WTC11 (cell line): Measurements from ENCODE around the gene SDHAF2. TPM values are rescaled to one million over a fixed set of nuclear protein-coding genes. Genes with fewer than 3 reads are reported as not detected.

ENCODE experiments used
- ATAC-seq: fragments of 200-7000 bp; cut with Tn5 transposase; 2 replicates; pipeline ENCODE4 v1.10.0; 2021; ENCODE audit warnings: mild to moderate bottlenecking, moderate library complexity
- CTCF ChIA-PET: fragments of 300-600 bp; sonication (Branson Sonifier 250); formaldehyde crosslinking; loops from one replicate; lab custom pipeline; 2021; ENCODE audit warnings: antibody characterized with exemption; lab: Charles Lee
- POLR2A ChIA-PET: fragments of 350-600 bp; sonication (Branson Sonifier 250); formaldehyde crosslinking; loops from one replicate; lab custom pipeline; 2021; ENCODE audit warnings: antibody characterized with exemption; lab: Charles Lee
- DNase-seq: peaks from one replicate; pipeline ENCODE4 v3.0.0; 2021; ENCODE audit warnings: low spot score
- H3K27ac Mint-ChIP-seq: 2 replicates; pipeline ENCODE4 v1.8.0; 2021; ENCODE audit warnings: mixed read lengths
- H3K27me3 Mint-ChIP-seq: 2 replicates; pipeline ENCODE4 v1.8.0; 2021; ENCODE audit warnings: low read depth, mild to moderate bottlenecking, moderate library complexity, mixed read lengths
- H3K36me3 Mint-ChIP-seq: 2 replicates; pipeline ENCODE4 v1.8.0; 2021; ENCODE audit warnings: mixed read lengths
- H3K4me1 Mint-ChIP-seq: 2 replicates; pipeline ENCODE4 v1.8.0; 2022; ENCODE audit warnings: mixed read lengths
- H3K4me3 Mint-ChIP-seq: 2 replicates; pipeline ENCODE4 v1.8.0; 2021; ENCODE audit warnings: mild to moderate bottlenecking, moderate library complexity, mixed read lengths
- H3K9me3 Mint-ChIP-seq: 2 replicates; pipeline ENCODE4 v1.8.0; 2021; ENCODE audit warnings: mixed read lengths
- ATF1 ChIP-seq: sonication (generic); formaldehyde crosslinking; IDR thresholded peaks from 2 replicates; pipeline ENCODE4 v1.8.1; 2023; ENCODE audit warnings: mild to moderate bottlenecking, moderate library complexity, missing genetic modification reagents
- ATF6 ChIP-seq: sonication (generic); formaldehyde crosslinking; IDR thresholded peaks from 2 replicates; pipeline ENCODE4 v1.8.1; 2023; ENCODE audit warnings: mild to moderate bottlenecking, missing genetic modification reagents
- ETV6 ChIP-seq: sonication (generic); formaldehyde crosslinking; IDR thresholded peaks from 2 replicates; pipeline ENCODE4 v1.8.1; 2022; ENCODE audit warnings: mild to moderate bottlenecking, missing genetic modification reagents
- FOXK1 ChIP-seq: sonication (generic); formaldehyde crosslinking; IDR thresholded peaks from 2 replicates; pipeline ENCODE4 v1.8.0; 2022; ENCODE audit warnings: mild to moderate bottlenecking, moderate library complexity, missing genetic modification reagents
- GABPB1 ChIP-seq: sonication (generic); formaldehyde crosslinking; IDR thresholded peaks from 2 replicates; pipeline ENCODE4 v1.8.1; 2023; ENCODE audit warnings: mild to moderate bottlenecking, missing genetic modification reagents
- MAX ChIP-seq: sonication (generic); formaldehyde crosslinking; IDR thresholded peaks from 2 replicates; pipeline ENCODE4 v1.8.0; 2022; ENCODE audit warnings: mild to moderate bottlenecking, missing genetic modification reagents
- TEAD4 ChIP-seq: sonication (generic); formaldehyde crosslinking; IDR thresholded peaks from 2 replicates; pipeline ENCODE4 v1.8.0; 2022; ENCODE audit warnings: mild to moderate bottlenecking, missing genetic modification reagents
- TP53 ChIP-seq: sonication (generic); formaldehyde crosslinking; IDR thresholded peaks from 2 replicates; pipeline ENCODE4 v1.8.1; 2023; ENCODE audit warnings: mild to moderate bottlenecking, missing genetic modification reagents
- ZMAT4 ChIP-seq: fragments of 250-450 bp; sonication (Bioruptor Pico); IDR thresholded peaks from 2 replicates; pipeline ENCODE4 v1.9.0; 2021; ENCODE audit warnings: mild to moderate bottlenecking
- total RNA-seq: library from RNA; stranded (reverse); gene quantifications from 3 replicates; pipeline ENCODE4 v1.2.3, GENCODE V29; 2021
- TF ChIP-seq, protein P1 (sequence below): sonication (generic); formaldehyde crosslinking; IDR thresholded peaks from 2 replicates; pipeline ENCODE4 v1.8.1; 2023; ENCODE audit warnings: mild to moderate bottlenecking, moderate library complexity, missing genetic modification reagents
- TF ChIP-seq, protein P2 (sequence below): sonication (generic); formaldehyde crosslinking; IDR thresholded peaks from 2 replicates; pipeline ENCODE4 v1.8.0; 2022; ENCODE audit warnings: mild to moderate bottlenecking, missing genetic modification reagents
- TF ChIP-seq, protein P3 (sequence below): sonication (generic); formaldehyde crosslinking; IDR thresholded peaks from 2 replicates; pipeline ENCODE4 v1.8.0; 2022; ENCODE audit warnings: missing genetic modification reagents
- TF ChIP-seq, protein P4 (sequence below): sonication (generic); formaldehyde crosslinking; IDR thresholded peaks from 2 replicates; pipeline ENCODE4 v1.8.1; 2023; ENCODE audit warnings: mild to moderate bottlenecking, missing genetic modification reagents, moderate library complexity

The SDHAF2 gene
- total RNA-seq, 1 experiment from 2014 or later = 36.5 TPM

DNA sequence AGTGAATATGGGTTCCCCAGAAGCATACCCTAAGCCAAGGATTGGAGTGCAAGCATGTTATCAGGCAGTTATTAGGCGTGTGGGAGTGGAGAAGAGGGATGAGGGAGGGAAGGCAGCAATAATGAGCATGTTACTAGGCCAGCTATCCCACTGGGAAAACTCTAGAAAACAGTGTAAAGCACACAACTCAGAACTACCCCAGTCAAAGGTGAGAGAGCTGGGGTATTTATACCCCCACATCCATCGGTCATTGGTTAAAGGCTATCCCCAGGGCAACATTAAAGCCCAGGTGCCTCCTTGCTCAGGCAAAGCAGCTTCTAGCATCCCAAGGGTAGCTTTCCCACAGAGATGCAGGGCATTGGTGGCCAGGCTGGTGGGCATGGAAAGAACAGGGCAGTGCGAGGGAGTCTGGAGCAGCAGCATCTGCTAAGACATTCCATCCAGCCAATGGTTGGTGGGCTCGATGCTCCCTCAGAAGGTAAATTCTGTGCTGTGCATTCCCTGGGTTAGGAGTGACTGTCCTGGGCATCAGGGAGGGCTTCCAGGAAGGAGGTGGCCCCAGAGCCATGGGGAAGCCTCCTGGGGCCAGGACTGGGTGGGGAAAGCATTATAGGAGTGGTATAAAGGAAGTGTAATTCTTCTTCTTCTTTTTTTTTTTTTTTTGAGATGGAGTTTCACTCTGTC lies 57.6 kb downstream of the SDHAF2 start:
- Mint-ChIP-seq H3K27ac (no peak overlapping the region; the same call in 1 of the 2 replicates), H3K9me3 (no peaks in the 10 kb centered on the region), H3K4me3 (no peak overlapping the region), H3K27me3 (peaks cover 9% of the 10 kb centered on the region; the same call in 1 of the 2 replicates), H3K4me1 (peaks cover 42% of the 10 kb centered on the region), H3K36me3 (0 out of 2 replicates have a peak, but pooled peaks cover 2% of the 10 kb centered on the region)
- TF ChIP-seq ATF6 (CRISPR knock-in tag) = no peak
- CTCF ChIA-PET = interaction anchor here (1.0 to 11.7 kb wide), 6 partner anchors 10 to 151 kb away, joined by 3 to 552 read pairs (median 8); partner anchors contain the start of gene LRRC10B
- DNase-seq (no peak), ATAC-seq (no peak)
- POLR2A ChIA-PET = no interaction called here

- ATAC-seq (peak; percentile 60), DNase-seq (peak; percentile 76)
- Mint-ChIP-seq H3K36me3 (0 out of 2 replicates have a peak, but pooled peaks cover 2% of the 10 kb centered on the region), H3K27me3 (peaks cover 7% of the 10 kb centered on the region; the same call in 1 of the 2 replicates), H3K4me3 (peak overlapping the region; percentile 50), H3K27ac (peak overlapping the region; percentile 95)
- POLR2A ChIA-PET = interaction anchor here (0.8 to 1.7 kb wide), 4 partner anchors 13 to 57 kb away, joined by 3 to 4 read pairs (median 3); partner anchors contain the start of gene LRRC10B
- TF ChIP-seq MAX (CRISPR knock-in tag) (peak; percentile 41), TEAD4 (CRISPR knock-in tag) (no peak), ETV6 (peak; percentile 62; the same call in 1 of the 2 replicates), ZMAT4 (CRISPR knock-in tag) (no peak), ATF1 (CRISPR knock-in tag) (no peak), FOXK1 (CRISPR knock-in tag) (0 out of 2 replicates have a peak, but pooled peaks have one; percentile 48), TP53 (CRISPR knock-in tag) (no peak), GABPB1 (CRISPR knock-in tag) (0 out of 2 replicates have a peak, but pooled peaks have one; percentile 22)
- TF ChIP-seq, protein P1, sequence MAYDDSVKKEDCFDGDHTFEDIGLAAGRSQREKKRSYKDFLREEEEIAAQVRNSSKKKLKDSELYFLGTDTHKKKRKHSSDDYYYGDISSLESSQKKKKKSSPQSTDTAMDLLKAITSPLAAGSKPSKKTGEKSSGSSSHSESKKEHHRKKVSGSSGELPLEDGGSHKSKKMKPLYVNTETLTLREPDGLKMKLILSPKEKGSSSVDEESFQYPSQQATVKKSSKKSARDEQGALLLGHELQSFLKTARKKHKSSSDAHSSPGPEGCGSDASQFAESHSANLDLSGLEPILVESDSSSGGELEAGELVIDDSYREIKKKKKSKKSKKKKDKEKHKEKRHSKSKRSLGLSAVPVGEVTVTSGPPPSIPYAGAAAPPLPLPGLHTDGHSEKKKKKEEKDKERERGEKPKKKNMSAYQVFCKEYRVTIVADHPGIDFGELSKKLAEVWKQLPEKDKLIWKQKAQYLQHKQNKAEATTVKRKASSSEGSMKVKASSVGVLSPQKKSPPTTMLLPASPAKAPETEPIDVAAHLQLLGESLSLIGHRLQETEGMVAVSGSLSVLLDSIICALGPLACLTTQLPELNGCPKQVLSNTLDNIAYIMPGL (CRISPR knock-in tag) = no peak
- TF ChIP-seq, protein P2, sequence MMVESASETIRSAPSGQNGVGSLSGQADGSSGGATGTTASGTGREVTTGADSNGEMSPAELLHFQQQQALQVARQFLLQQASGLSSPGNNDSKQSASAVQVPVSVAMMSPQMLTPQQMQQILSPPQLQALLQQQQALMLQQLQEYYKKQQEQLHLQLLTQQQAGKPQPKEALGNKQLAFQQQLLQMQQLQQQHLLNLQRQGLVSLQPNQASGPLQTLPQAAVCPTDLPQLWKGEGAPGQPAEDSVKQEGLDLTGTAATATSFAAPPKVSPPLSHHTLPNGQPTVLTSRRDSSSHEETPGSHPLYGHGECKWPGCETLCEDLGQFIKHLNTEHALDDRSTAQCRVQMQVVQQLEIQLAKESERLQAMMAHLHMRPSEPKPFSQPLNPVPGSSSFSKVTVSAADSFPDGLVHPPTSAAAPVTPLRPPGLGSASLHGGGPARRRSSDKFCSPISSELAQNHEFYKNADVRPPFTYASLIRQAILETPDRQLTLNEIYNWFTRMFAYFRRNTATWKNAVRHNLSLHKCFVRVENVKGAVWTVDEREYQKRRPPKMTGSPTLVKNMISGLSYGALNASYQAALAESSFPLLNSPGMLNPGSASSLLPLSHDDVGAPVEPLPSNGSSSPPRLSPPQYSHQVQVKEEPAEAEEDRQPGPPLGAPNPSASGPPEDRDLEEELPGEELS (CRISPR knock-in tag) = 0 out of 2 replicates have a peak, but pooled peaks have one; percentile 36
- TF ChIP-seq, protein P3, sequence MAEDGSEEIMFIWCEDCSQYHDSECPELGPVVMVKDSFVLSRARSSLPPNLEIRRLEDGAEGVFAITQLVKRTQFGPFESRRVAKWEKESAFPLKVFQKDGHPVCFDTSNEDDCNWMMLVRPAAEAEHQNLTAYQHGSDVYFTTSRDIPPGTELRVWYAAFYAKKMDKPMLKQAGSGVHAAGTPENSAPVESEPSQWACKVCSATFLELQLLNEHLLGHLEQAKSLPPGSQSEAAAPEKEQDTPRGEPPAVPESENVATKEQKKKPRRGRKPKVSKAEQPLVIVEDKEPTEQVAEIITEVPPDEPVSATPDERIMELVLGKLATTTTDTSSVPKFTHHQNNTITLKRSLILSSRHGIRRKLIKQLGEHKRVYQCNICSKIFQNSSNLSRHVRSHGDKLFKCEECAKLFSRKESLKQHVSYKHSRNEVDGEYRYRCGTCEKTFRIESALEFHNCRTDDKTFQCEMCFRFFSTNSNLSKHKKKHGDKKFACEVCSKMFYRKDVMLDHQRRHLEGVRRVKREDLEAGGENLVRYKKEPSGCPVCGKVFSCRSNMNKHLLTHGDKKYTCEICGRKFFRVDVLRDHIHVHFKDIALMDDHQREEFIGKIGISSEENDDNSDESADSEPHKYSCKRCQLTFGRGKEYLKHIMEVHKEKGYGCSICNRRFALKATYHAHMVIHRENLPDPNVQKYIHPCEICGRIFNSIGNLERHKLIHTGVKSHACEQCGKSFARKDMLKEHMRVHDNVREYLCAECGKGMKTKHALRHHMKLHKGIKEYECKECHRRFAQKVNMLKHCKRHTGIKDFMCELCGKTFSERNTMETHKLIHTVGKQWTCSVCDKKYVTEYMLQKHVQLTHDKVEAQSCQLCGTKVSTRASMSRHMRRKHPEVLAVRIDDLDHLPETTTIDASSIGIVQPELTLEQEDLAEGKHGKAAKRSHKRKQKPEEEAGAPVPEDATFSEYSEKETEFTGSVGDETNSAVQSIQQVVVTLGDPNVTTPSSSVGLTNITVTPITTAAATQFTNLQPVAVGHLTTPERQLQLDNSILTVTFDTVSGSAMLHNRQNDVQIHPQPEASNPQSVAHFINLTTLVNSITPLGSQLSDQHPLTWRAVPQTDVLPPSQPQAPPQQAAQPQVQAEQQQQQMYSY (CRISPR knock-in tag) = 0 out of 2 replicates have a peak, but pooled peaks have one; percentile 26
- TF ChIP-seq, protein P4, sequence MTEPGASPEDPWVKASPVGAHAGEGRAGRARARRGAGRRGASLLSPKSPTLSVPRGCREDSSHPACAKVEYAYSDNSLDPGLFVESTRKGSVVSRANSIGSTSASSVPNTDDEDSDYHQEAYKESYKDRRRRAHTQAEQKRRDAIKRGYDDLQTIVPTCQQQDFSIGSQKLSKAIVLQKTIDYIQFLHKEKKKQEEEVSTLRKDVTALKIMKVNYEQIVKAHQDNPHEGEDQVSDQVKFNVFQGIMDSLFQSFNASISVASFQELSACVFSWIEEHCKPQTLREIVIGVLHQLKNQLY = no peak
- TF ChIP-seq, all 79 proteins: peak for 6
- CTCF ChIA-PET = interaction anchor here (0.6 to 11.7 kb wide), 21 partner anchors 11 to 259 kb away, joined by 3 to 552 read pairs (median 5); partner anchors contain the start of gene LRRC10B
- peaks cover 42% of the 10 kb centered on the region for H3K4me1 Mint-ChIP-seq
- no peaks in the 10 kb centered on the region for H3K9me3 Mint-ChIP-seq
Observed at GRCh38 chr11:61488651-61489291, 58.8 kb downstream of the SDHAF2 start.
